ACHN (cell line): ENCODE measurements around the gene TSC22D3.

Experiments
- DNase-seq: peaks from one replicate; pipeline ENCODE4 v3.0.0-alpha.2; 2015
- in situ Hi-C: cut with HindIII; loops from 2 replicates; pipeline ENCODE4 v1.10.0; 2017; ENCODE audit warnings: low sequenced_read_pairs, low pct_ligation_motif_present, low pct_unique_long_range_greater_than_20kb

Gene TSC22D3

GRCh38 chrX:107764845-107765608, 10.6 kb downstream of the TSC22D3 start:
- in situ Hi-C loops: no loop called here
- DNase-seq: no peak

GRCh38 chrX:107763647-107764046, 11.9 kb downstream of the TSC22D3 start:
- in situ Hi-C loops: no loop called here
- no peak for DNase-seq

DNA sequence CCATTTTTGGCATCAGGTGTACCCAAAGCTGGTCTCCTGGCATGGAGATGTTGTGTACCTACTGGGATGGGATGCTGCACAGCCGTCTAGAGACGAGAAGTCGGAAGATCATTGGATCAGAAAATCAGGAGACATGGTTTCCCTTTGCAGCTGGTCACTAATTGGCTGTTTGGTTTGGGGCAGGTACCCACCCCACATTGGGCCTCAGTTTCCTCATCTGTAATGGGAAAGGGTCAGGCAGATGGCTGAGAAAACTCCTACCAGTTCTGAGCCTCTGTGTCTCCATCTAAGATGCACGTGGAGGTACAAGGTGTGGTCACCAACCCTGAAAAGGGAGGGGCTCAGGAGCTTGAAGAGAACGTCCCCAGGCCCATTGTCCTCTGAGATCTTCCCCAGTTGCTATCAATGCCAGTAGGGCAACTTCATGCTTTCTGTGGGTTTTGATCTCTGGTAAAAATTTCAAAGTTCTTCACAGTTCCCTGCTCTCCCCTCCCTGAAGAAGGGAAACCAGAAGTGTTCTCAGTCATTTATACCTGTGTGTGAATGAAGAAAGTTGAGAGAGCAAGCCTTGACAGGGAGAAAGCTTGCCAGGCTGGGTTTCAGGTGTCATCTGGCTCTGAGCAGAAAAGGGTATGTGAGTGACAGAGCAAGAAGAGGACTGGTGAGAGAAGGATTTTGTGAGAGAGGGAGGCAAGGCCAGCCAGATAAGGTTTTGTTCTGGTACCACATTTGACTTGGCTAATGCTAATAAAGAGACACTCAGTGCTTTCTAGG, 15.1 kb downstream of the TSC22D3 start:
- no peak for DNase-seq
- in situ Hi-C loops: no loop called here

GRCh38 chrX:107758231-107758766, 17.3 kb downstream of the TSC22D3 start:
- in situ Hi-C loops: no loop called here

GRCh38 chrX:107755721-107756120, 19.9 kb downstream of the TSC22D3 start:
- in situ Hi-C loops: no loop called here

More at GRCh38 chrX:107758231-107758766, 17.3 kb downstream of the TSC22D3 start:
- DNase-seq: no peak

DNA sequence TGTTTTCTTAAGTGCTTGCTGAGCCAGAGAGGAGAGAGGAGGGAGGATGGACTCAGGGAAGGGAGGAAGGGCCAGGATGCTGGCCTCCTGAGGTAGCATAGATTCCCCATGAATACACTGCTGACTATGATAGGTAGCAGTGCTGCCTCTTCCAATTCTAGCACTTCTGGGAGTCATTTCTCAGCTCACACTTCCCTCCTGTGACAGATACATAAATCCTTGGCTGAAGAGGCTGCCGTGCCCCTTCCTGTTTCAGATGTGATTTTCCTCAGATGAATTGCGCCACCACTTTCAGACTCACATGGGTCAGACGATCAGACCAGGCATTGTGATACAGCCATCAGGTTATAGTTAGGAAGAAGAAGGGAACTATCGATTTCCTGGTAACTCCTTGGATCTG, 22.4 kb downstream of the TSC22D3 start:
- DNase-seq: no peak
- in situ Hi-C loops: no loop called here

More at GRCh38 chrX:107755721-107756120, 19.9 kb downstream of the TSC22D3 start:
- no peak for DNase-seq

DNA sequence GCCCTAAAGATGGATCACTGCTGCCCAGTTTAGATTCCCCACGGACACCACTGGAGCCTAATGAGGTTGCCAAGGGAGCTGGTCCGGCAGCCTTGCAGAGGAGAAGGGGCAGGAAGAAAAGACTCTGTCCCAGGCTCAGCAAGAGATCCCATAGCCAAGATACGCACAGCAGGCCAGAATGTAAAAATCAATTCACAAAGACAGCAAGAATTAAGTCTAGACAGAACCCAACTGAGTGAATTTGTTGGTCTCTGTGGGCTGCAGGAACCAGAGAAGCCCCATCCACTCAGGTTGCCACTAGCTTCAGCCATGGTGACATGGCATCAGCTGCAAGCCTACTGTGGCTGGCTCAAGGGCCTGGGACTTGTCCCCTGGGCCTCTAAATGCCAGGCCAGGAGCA, 22.9 kb downstream of the TSC22D3 start:
- in situ Hi-C loops: no loop called here
- no peak for DNase-seq

- in situ Hi-C loops: no loop called here
- no peak for DNase-seq
Measured at GRCh38 chrX:107752043-107752442, 23.5 kb downstream of the TSC22D3 start.

DNA sequence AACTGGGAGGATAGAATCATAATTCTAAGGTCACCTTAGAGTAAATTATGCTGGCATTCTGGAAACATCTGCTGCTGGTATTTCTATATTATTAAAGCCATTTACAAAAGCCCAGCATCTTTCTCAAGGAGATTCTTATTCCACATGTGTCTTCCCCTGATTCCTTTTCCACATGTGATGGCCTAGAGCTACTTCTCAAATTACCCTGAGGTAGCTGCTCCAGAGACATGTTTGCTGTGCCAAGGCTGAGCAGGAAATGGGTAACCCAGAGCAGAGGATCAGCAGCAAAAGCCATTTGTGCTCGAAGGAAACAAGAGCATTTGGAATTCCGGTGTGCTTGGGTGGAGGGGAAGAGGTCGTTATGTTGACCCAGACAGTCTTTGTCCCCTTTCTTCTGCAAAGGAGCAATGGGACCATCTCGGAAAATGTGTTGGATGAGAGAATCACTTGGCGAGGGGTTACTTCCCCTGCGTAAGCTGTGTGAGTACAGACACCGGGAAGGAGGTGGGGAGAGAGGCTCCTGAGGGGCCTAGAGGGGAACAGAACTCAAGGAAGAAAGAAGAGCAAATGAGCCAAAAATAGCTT, 24.6 kb downstream of the TSC22D3 start:
- DNase-seq: no peak
- in situ Hi-C loops: no loop called here

- in situ Hi-C loops: no loop called here
Measured at GRCh38 chrX:107750263-107750662, 25.3 kb downstream of the TSC22D3 start.

GRCh38 chrX:107748506-107748905, 27.1 kb downstream of the TSC22D3 start:
- in situ Hi-C loops: no loop called here
- no peak for DNase-seq

More at GRCh38 chrX:107750263-107750662, 25.3 kb downstream of the TSC22D3 start:
- DNase-seq: no peak

GRCh38 chrX:107747596-107748161, 27.9 kb downstream of the TSC22D3 start:
- no peak for DNase-seq
- in situ Hi-C loops: no loop called here

- in situ Hi-C loops: no loop called here
- DNase-seq: no peak
Measured at GRCh38 chrX:107744868-107745267, 30.7 kb downstream of the TSC22D3 start.

- DNase-seq: no peak
- in situ Hi-C loops: no loop called here
Measured at GRCh38 chrX:107743995-107744394, 31.6 kb downstream of the TSC22D3 start.

- in situ Hi-C loops: no loop called here
- DNase-seq: no peak
Measured at GRCh38 chrX:107742700-107743191, 32.8 kb downstream of the TSC22D3 start.

- no peak for DNase-seq
- in situ Hi-C loops: no loop called here
Measured at GRCh38 chrX:107741404-107741790, 34.2 kb downstream of the TSC22D3 start.

DNA sequence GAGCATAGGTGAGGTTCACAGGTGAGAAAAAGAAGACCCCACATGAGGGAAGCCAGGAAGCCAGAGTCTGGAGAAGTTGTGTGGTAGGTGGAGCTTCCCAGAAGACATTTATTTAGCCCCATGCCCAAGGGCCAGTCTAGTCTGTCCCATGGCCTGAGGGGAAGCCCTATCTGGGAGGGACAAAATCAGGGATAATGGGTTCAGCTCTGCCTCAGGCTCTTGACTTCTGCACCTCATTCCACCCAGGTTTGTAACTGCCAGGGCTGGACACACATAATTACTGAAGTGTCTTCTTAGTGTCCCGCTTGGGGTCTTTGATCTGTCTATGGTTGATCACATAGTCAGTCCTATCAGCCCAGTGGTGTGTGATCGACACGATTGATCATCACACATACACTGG, 36.0 kb downstream of the TSC22D3 start:
- no peak for DNase-seq
- in situ Hi-C loops: no loop called here

- in situ Hi-C loops: no loop called here
- DNase-seq: no peak
Measured at GRCh38 chrX:107738768-107739167, 36.8 kb downstream of the TSC22D3 start.

DNA sequence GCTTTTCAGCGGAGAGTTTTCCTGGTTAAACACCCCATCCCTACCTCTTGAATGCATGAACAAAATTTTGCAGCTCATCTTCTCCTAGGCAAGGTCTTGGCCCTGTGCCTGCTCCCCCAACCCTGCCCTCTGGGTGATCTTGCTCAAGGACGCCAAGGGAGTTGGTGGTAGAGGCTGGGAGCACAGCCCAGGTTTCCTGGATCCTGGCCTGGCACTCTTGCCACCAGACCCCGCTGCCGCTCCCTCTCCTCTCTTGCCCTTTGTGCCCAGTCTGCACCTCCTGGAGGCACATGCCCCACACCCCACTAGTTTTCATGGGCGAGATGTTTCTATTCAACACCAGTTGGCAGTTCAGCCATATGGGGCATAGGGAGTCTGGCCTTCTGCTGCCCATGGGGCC, 37.3 kb downstream of the TSC22D3 start:
- DNase-seq: no peak
- in situ Hi-C loops: no loop called here
